ENCODE data around the gene FHIP1B.
"Not testable (repeated sequence)": the region's sequence is repeated elsewhere in the genome, so short reads cannot be mapped to it uniquely, and the experiment has no call there.

DNA sequence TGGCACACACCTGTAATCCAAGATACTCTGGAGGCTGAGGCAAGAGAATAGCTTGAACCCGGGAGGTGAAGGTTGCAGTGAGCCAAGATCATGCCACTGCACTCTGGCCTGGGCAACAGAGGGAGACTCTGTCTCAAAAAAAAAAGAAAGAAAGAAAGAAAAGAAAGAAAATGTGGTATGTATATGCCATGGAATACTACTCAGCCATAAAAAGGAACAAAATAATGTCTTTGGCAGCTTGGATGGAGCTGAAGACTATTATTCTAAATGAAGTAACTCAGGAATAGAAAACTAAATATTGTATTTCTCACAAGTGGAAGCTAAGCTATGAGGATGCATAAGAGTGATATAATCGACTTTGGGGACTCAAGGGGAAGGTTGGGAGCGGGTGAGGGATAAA, 14.5 kb upstream of the FHIP1B start:
- TF ChIP-seq, protein P1, sequence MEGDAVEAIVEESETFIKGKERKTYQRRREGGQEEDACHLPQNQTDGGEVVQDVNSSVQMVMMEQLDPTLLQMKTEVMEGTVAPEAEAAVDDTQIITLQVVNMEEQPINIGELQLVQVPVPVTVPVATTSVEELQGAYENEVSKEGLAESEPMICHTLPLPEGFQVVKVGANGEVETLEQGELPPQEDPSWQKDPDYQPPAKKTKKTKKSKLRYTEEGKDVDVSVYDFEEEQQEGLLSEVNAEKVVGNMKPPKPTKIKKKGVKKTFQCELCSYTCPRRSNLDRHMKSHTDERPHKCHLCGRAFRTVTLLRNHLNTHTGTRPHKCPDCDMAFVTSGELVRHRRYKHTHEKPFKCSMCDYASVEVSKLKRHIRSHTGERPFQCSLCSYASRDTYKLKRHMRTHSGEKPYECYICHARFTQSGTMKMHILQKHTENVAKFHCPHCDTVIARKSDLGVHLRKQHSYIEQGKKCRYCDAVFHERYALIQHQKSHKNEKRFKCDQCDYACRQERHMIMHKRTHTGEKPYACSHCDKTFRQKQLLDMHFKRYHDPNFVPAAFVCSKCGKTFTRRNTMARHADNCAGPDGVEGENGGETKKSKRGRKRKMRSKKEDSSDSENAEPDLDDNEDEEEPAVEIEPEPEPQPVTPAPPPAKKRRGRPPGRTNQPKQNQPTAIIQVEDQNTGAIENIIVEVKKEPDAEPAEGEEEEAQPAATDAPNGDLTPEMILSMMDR (IDR thresholded peaks at IDR 0.05 in 2 of 3, conservative IDR thresholded peaks at IDR 0.05 in 1 of 3; ENCODE audit: borderline replicate concordance in 1 of 3, insufficient read depth in 1 of 3, low read depth in 2 of 3, low read length in 2 of 3) = not testable (repeated sequence)
- TF ChIP-seq SP1 (IDR thresholded peaks at IDR 0.05; ENCODE audit: low read depth); POLR2AphosphoS5 (IDR thresholded peaks at IDR 0.05; ENCODE audit: low read depth, low read length); EZH2 (IDR thresholded peaks at IDR 0.05); POLR2A (IDR thresholded peaks at IDR 0.05; ENCODE audit: borderline replicate concordance, extremely low read depth, insufficient read depth, insufficient read length); JUND (IDR thresholded peaks at IDR 0.05); EGR1 (IDR thresholded peaks at IDR 0.05; ENCODE audit: low read depth); RAD21 (IDR thresholded peaks at IDR 0.05; ENCODE audit: low read depth); FOSL1 (IDR thresholded peaks at IDR 0.05; ENCODE audit: low read depth); SIN3A (IDR thresholded peaks at IDR 0.05; ENCODE audit: low read depth); ZFX (IDR thresholded peaks at IDR 0.05): not testable (repeated sequence)
- TF ChIP-seq, protein P2, sequence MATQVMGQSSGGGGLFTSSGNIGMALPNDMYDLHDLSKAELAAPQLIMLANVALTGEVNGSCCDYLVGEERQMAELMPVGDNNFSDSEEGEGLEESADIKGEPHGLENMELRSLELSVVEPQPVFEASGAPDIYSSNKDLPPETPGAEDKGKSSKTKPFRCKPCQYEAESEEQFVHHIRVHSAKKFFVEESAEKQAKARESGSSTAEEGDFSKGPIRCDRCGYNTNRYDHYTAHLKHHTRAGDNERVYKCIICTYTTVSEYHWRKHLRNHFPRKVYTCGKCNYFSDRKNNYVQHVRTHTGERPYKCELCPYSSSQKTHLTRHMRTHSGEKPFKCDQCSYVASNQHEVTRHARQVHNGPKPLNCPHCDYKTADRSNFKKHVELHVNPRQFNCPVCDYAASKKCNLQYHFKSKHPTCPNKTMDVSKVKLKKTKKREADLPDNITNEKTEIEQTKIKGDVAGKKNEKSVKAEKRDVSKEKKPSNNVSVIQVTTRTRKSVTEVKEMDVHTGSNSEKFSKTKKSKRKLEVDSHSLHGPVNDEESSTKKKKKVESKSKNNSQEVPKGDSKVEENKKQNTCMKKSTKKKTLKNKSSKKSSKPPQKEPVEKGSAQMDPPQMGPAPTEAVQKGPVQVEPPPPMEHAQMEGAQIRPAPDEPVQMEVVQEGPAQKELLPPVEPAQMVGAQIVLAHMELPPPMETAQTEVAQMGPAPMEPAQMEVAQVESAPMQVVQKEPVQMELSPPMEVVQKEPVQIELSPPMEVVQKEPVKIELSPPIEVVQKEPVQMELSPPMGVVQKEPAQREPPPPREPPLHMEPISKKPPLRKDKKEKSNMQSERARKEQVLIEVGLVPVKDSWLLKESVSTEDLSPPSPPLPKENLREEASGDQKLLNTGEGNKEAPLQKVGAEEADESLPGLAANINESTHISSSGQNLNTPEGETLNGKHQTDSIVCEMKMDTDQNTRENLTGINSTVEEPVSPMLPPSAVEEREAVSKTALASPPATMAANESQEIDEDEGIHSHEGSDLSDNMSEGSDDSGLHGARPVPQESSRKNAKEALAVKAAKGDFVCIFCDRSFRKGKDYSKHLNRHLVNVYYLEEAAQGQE (IDR thresholded peaks at IDR 0.05; ENCODE audit: low read depth) = not testable (repeated sequence)
- TF ChIP-seq, protein P3, sequence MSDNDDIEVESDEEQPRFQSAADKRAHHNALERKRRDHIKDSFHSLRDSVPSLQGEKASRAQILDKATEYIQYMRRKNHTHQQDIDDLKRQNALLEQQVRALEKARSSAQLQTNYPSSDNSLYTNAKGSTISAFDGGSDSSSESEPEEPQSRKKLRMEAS (IDR thresholded peaks at IDR 0.05) = not testable (repeated sequence)
- TF ChIP-seq, protein P4, sequence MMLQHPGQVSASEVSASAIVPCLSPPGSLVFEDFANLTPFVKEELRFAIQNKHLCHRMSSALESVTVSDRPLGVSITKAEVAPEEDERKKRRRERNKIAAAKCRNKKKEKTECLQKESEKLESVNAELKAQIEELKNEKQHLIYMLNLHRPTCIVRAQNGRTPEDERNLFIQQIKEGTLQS (IDR thresholded peaks at IDR 0.05) = not testable (repeated sequence)

Measured in HCT116 (cell line).